ENCODE results near the gene HOXA4. TPM values are rescaled to one million over a fixed set of nuclear protein-coding genes. Genes with fewer than 3 reads are reported as not detected.

HOXA4 gene
- total RNA-seq, 3 donors from 2014 or later = 0.80 to 2.8 (median 2.0) TPM

- Histone ChIP-seq H3K9me3 (no peaks in the 10 kb centered on the region), H3K4me1 (peaks cover 0 to 3% of the 10 kb centered on the region in 2 donors), H3K36me3 (no peaks in the 10 kb centered on the region), H3K4me3 (no peak overlapping the region), H3K27ac (no peak overlapping the region), H3K27me3 (no peaks in the 10 kb centered on the region)
- DNase-seq (ENCODE audit: low spot score in 2 of 2) = no peak
- no peak for TF ChIP-seq POLR2AphosphoS5 (IDR thresholded peaks at IDR 0.05)
- TF ChIP-seq POLR2A (IDR thresholded peaks at IDR 0.05) = no peak
- TF ChIP-seq CTCF (IDR thresholded peaks at IDR 0.05) = no peak
- intact Hi-C loops (cut with DNase I; ENCODE audit: low total_unique reads) = loop anchor here (5.0 kb wide), 2 partner anchors 48 to 613 kb away; partner anchors contain the start of gene HOXA5
Observed at GRCh38 chr7:27094304-27095049, 36.1 kb downstream of the HOXA4 start.

- TF ChIP-seq CTCF (IDR thresholded peaks at IDR 0.05) (no peak), POLR2A (IDR thresholded peaks at IDR 0.05) (no peak), POLR2AphosphoS5 (IDR thresholded peaks at IDR 0.05) (no peak)
- Histone ChIP-seq H3K4me3 (no peak overlapping the region), H3K27ac (no peak overlapping the region), H3K9me3 (no peaks in the 10 kb centered on the region), H3K4me1 (peaks cover 0 to 3% of the 10 kb centered on the region in 2 donors), H3K36me3 (no peaks in the 10 kb centered on the region), H3K27me3 (peaks cover 1 to 3% of the 10 kb centered on the region in 2 donors)
- DNase-seq (ENCODE audit: low spot score in 2 of 2) = no peak
- intact Hi-C loops (cut with DNase I; ENCODE audit: low total_unique reads) = no loop called here
Observed at GRCh38 chr7:27093184-27093895, 37.2 kb downstream of the HOXA4 start.

GRCh38 chr7:27092819-27093110 lies 37.8 kb downstream of the HOXA4 start:
- H3K27ac ChIP-seq = no peak overlapping the region
- no peak overlapping the region for H3K4me3 ChIP-seq
- intact Hi-C loops (cut with DNase I; ENCODE audit: low total_unique reads) = no loop called here
- no peak for DNase-seq (ENCODE audit: low spot score in 2 of 2)
- TF ChIP-seq CTCF (IDR thresholded peaks at IDR 0.05) (no peak), POLR2A (IDR thresholded peaks at IDR 0.05) (no peak), POLR2AphosphoS5 (IDR thresholded peaks at IDR 0.05) (no peak)
- no peaks in the 10 kb centered on the region for H3K36me3 ChIP-seq
- H3K27me3 ChIP-seq = peaks cover 3 to 8% of the 10 kb centered on the region in 2 donors
- no peaks in the 10 kb centered on the region for H3K9me3 ChIP-seq
- H3K4me1 ChIP-seq = no peaks in the 10 kb centered on the region

- TF ChIP-seq POLR2AphosphoS5 (IDR thresholded peaks at IDR 0.05) (no peak), POLR2A (IDR thresholded peaks at IDR 0.05) (no peak), CTCF (IDR thresholded peaks at IDR 0.05) (no peak)
- H3K9me3 ChIP-seq = no peaks in the 10 kb centered on the region
- H3K4me1 ChIP-seq = no peaks in the 10 kb centered on the region
- no peak overlapping the region for H3K27ac ChIP-seq
- no peaks in the 10 kb centered on the region for H3K36me3 ChIP-seq
- peaks cover 3 to 13% of the 10 kb centered on the region in 2 donors for H3K27me3 ChIP-seq
- intact Hi-C loops (cut with DNase I; ENCODE audit: low total_unique reads) = no loop called here
- DNase-seq (ENCODE audit: low spot score in 2 of 2) = no peak
- no peak overlapping the region for H3K4me3 ChIP-seq
Observed at GRCh38 chr7:27091941-27092818, 38.4 kb downstream of the HOXA4 start.
